Psoas muscle (tissue), 8 donors: Measurements from ENCODE around the gene NFKBIL1. TPM values are rescaled to one million over a fixed set of nuclear protein-coding genes. Genes with fewer than 3 reads are reported as not detected.
"Not testable (repeated sequence)": the region's sequence is repeated elsewhere in the genome, so short reads cannot be mapped to it uniquely, and the experiment has no call there.

ENCODE experiments used
- ATAC-seq, 4 donors: fragments of 200-7000 bp; cut with Tn5 transposase; one replicate each; pipeline ENCODE4 v1.9.1; 2020; ENCODE audit warnings: moderate library complexity in 3 of 4, mild to moderate bottlenecking in 2 of 4
- DNase-seq, 2 donors: peaks; one replicate each; pipeline ENCODE4 v3.0.0-alpha.2; 2020
- H3K27ac ChIP-seq: fragments of 200-600 bp; one replicate; pipeline ENCODE4 v1.8.0; 2022
- H3K27me3 ChIP-seq, 3 donors: fragments of 200-600 bp in 1 of 3; one replicate each; pipeline versions ENCODE4 v1.6.1 to v1.8.0; 2013 to 2022; ENCODE audit warnings: low read length in 2 of 3, mild to moderate bottlenecking in 2 of 3, moderate library complexity in 1 of 3; ENCODE audit not compliant: insufficient read depth in 3 of 3
- H3K36me3 ChIP-seq, 2 donors: fragments of 200-600 bp in 1 of 2; one replicate each; pipeline versions ENCODE4 v1.6.1 to v1.8.0; 2013 to 2022; ENCODE audit warnings: low read depth in 1 of 2, mild to moderate bottlenecking in 1 of 2, moderate library complexity in 1 of 2; ENCODE audit not compliant: insufficient read depth in 1 of 2
- H3K4me1 ChIP-seq: fragments of 200-600 bp; one replicate; pipeline ENCODE4 v1.8.0; 2022
- H3K4me3 ChIP-seq: fragments of 200-600 bp; one replicate; pipeline ENCODE4 v1.8.0; 2022; ENCODE audit warnings: mild to moderate bottlenecking
- H3K9me3 ChIP-seq: fragments of 200-600 bp; one replicate; pipeline ENCODE4 v1.8.0; 2022
- CTCF ChIP-seq: fragments of 200-600 bp; IDR thresholded peaks from one replicate; pipeline ENCODE4 v1.8.0; 2022; ENCODE audit warnings: antibody characterized with exemption
- WGBS, 3 donors: extraction: QIAGEN DNeasy Blood & Tissue Kit; methylation state at CpG; one replicate each; pipeline versions ENCODE4 v1.1.6 to v1.1.7; 2013; 5-methylcytosine and 5-hydroxymethylcytosine counted together
- intact Hi-C, 2 donors: fragments of 100-400 bp; cut with DNase I; formaldehyde crosslinking; loops; one replicate each; pipeline versions ENCODE4 v1.11.0 to v1.14.2; 2022
- long read RNA-seq, 2 donors: library from polyadenylated mRNA; unstranded; transcript quantifications; one replicate each; pipeline ENCODE4 v2.0.0, GENCODE V29; 2021
- polyA plus RNA-seq, 3 donors: library from polyadenylated mRNA; stranded (reverse); fragments of 200-250 nt; gene quantifications; one replicate each; pipeline ENCODE4 v1.2.3, GENCODE V29; 2013
- total RNA-seq, 4 donors: library from RNA; stranded (reverse); fragmentation: NEBNext Ultra II Directional in 2 of 4; extraction: Animal tissue kit (Norgen Biotek cat#: 25700) in 2 of 4; gene quantifications; one replicate each; pipeline versions ENCODE4 v1.2.1 to v1.2.4, GENCODE V29; 2021 to 2023
- donor health status: healthy with polysubstance abuse.
- donor health status: DM: no; HTN: no; CAD: no; lungs with moderate emphysema.
- donor health status: Bipolar disorder and iron deficiency.
- donor health status: healthy.
- donor health status: DM: yes; HTN: yes; CAD: no.
- donor health status: DM: no; HTN: no; CAD: no.
- donor health status: DM: no; HTN: no; CAD: no.
- donor health status: DM: yes; HTN: yes; CAD: no.

The NFKBIL1 gene
- total RNA-seq (10 to 100 TPM; 13.7 to 19.1 (median 15.4) TPM), polyA plus RNA-seq (10 to 100 TPM; 20.8 to 29.3 (median 21.6) TPM)
- long read RNA-seq, donor 1, transcript NFKBIL1-203 (4 exons, 1,478 nt), result major isoform, 16 of 20 reads
- long read RNA-seq, donor 1, partial matches to known transcripts, result 3 of 20 reads
- long read RNA-seq, donor 1, other reads (novel, unspliced or antisense), result 0 of 20 reads
- long read RNA-seq, donor 2, transcript NFKBIL1-203 (4 exons, 1,478 nt), result major isoform, 27 of 35 reads
- long read RNA-seq, donor 2, partial matches to known transcripts, result 4 of 35 reads
- long read RNA-seq, donor 2, other reads (novel, unspliced or antisense), result 0 of 35 reads

DNA sequence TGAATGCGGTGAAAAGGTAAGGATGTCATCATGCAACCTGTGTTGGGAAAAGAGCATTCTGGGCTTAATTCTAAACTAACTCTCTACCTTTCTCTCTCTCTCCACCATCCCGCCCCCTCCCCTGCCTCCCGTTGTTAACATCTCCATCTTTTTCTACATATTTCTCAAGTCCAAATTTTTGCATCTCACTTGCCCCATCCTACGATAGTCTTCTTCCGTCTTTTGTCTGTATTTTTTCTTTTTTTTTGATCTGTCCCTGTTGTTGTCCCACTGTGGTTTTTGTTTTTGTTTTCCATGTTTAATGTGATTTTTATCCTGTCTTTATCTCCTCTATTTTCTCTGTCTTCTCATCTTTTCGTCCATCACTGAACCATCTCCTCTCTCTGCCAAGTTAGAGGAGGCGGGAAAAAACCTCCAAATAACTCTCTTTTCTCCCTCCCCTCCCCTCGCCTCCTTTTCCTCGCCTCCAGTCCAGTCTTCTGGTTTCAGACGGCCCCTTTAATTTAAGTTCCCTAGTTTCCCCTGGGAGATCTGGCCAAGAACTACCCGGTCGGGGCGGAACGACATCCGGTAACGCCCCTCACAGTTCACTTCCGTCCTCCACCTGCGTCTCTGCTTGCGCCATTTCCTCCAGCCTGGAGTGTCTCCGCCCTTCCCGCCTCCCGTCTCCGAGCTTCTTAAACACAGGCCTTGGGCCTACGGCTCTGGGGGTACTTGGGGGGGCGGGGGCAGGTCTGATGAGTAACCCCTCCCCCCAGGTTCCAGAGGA lies at the start of gene NFKBIL1:
Gene NFKBIL1 (plus strand): TSS at position 651 of the 769 bp plus-strand sequence. CDS start 87 bp downstream, at position 738.
- no peak for TF ChIP-seq CTCF
- peaks cover 2 to 35% of the 10 kb centered on the region in 2 donors for H3K36me3 ChIP-seq
- H3K4me1 ChIP-seq, result peaks cover 19% of the 10 kb centered on the region
- peak within 1 kb of the TSS; percentile 71 for H3K4me3 ChIP-seq
- intact Hi-C loops, result loop anchor here (1.0 to 10.0 kb wide), 9 partner anchors 35 to 418 kb away; partner anchors contain the start of genes LTB (in 2 of the 2), AIF1 (in 1 of the 2), C6orf47 (in 1 of the 2) and EHMT2 (in 1 of the 2)
- no peaks in the 10 kb centered on the region for H3K9me3 ChIP-seq
- peak; percentile 95 to 97 for DNase-seq
- H3K27ac ChIP-seq, result peak within 1 kb of the TSS; percentile 86
- H3K27me3 ChIP-seq, result no peaks in the 10 kb centered on the region
- peak; percentile 96 to 97 (median 96) for ATAC-seq
- 0% methylated on average over 25 of the region's 25 CpGs for WGBS, 3 donors

GRCh38 chr6:31498748-31499147 lies 48.7 kb upstream of the NFKBIL1 start:
- 2 to 12% (median 6%) methylated on average over 21 of the region's 21 CpGs for WGBS, 3 donors
- TF ChIP-seq CTCF, result no peak
- Histone ChIP-seq H3K9me3 (peaks cover 4% of the 10 kb centered on the region), H3K36me3 (no peaks in the 10 kb centered on the region), H3K27me3 (peaks cover 0 to 35% (median 8%) of the 10 kb centered on the region in 3 donors), H3K4me3 (peak overlapping the region; percentile 67), H3K27ac (no peak overlapping the region), H3K4me1 (peaks cover 2% of the 10 kb centered on the region)
- intact Hi-C loops, result loop anchor here in 1 of 2 donors (5.0 kb wide), 1 partner anchor 44 kb away; the partner anchor contains the start of gene DDX39B
- ATAC-seq (no peak), DNase-seq (no peak)

- WGBS, 3 donors, result 60 to 100% methylated on average over 1 of the region's 2 CpGs; no CpG with 5 or more reads in 1 of the 3 donors
- not testable (repeated sequence) for ATAC-seq, H3K27ac ChIP-seq, H3K4me1 ChIP-seq, H3K4me3 ChIP-seq, H3K36me3 ChIP-seq, H3K9me3 ChIP-seq, DNase-seq
- H3K27me3 ChIP-seq, result peaks cover 0 to 28% (median 8%) of the 10 kb centered on the region in 3 donors
- intact Hi-C loops, result loop anchor here in 1 of 2 donors (5.0 kb wide), 1 partner anchor 43 kb away; the partner anchor contains the start of gene DDX39B
Observed at GRCh38 chr6:31499648-31500047, 47.8 kb upstream of the NFKBIL1 start.

GRCh38 chr6:31502586-31502985 lies 44.8 kb upstream of the NFKBIL1 start:
- no peak overlapping the region for H3K4me3 ChIP-seq
- H3K27ac ChIP-seq, result no peak overlapping the region
- DNase-seq (no peak), ATAC-seq (no peak)
- TF ChIP-seq CTCF, result no peak
- peaks cover 0 to 25% (median 6%) of the 10 kb centered on the region in 3 donors for H3K27me3 ChIP-seq
- intact Hi-C loops, result no loop called here
- no peaks in the 10 kb centered on the region for H3K36me3 ChIP-seq
- H3K9me3 ChIP-seq, result peaks cover 4% of the 10 kb centered on the region
- H3K4me1 ChIP-seq, result no peaks in the 10 kb centered on the region

GRCh38 chr6:31509036-31509435 lies 38.4 kb upstream of the NFKBIL1 start:
- not testable (repeated sequence) for DNase-seq, H3K27me3 ChIP-seq

More at GRCh38 chr6:31509036-31509435, 38.4 kb upstream of the NFKBIL1 start:
- WGBS, 3 donors, result 35 to 42% (median 39%) methylated on average over 2 of the region's 2 CpGs
- peak in 1 of 4 donors; percentile 43 for ATAC-seq
- not testable (repeated sequence) for H3K4me3 ChIP-seq, H3K36me3 ChIP-seq, H3K4me1 ChIP-seq, H3K27ac ChIP-seq, H3K9me3 ChIP-seq
- intact Hi-C loops, result loop anchor here in 1 of 2 donors (5.0 kb wide), 1 partner anchor 402 kb away; no protein-coding TSS in a partner anchor
